Measurements from ENCODE around the gene SCN9A. TPM values are rescaled to one million over a fixed set of nuclear protein-coding genes. Genes with fewer than 3 reads are reported as not detected.
A peak's percentile ranks its signal among the peaks of the same experiment; 100 is the strongest.

Gene SCN9A
- polyA plus RNA-seq, 1 donor from 2014 or later: 10.4 TPM

- no peak overlapping the region for H3K27ac ChIP-seq (ENCODE audit: low read length)
- no peaks in the 10 kb centered on the region for H3K9me2 ChIP-seq (ENCODE audit: insufficient read depth, low read length)
- no peak overlapping the region for H3K9ac ChIP-seq (ENCODE audit: low read length)
- no peaks in the 10 kb centered on the region for H4K20me1 ChIP-seq (ENCODE audit: insufficient read depth)
- no peaks in the 10 kb centered on the region for H3K27me3 ChIP-seq (ENCODE audit: insufficient read depth, low read depth, low read length)
- no peaks in the 10 kb centered on the region for H3K79me2 ChIP-seq (replicated peaks; ENCODE audit: insufficient read depth, low read length)
- TF ChIP-seq EP300 (conservative IDR thresholded peaks at IDR 0.05; ENCODE audit: poor library complexity, severe bottlenecking) (no peak), REST (IDR thresholded peaks at IDR 0.05; ENCODE audit: borderline replicate concordance) (no peak), TAF1 (IDR thresholded peaks at IDR 0.05; ENCODE audit: low read depth) (no peak), EZH2 (IDR thresholded peaks at IDR 0.05; ENCODE audit: borderline replicate concordance, insufficient read depth, low read length, poor library complexity, severe bottlenecking) (no peak), CTCF (IDR thresholded peaks at IDR 0.05; ENCODE audit: poor library complexity, severe bottlenecking) (peak; percentile 51), SMC3 (conservative IDR thresholded peaks at IDR 0.05; ENCODE audit: poor library complexity) (peak; percentile 26), POLR2AphosphoS5 (IDR thresholded peaks at IDR 0.05) (no peak), RAD21 (conservative IDR thresholded peaks at IDR 0.05) (peak; percentile 37), MXI1 (conservative IDR thresholded peaks at IDR 0.05; ENCODE audit: poor library complexity, severe bottlenecking) (no peak)
- H3K4me3 ChIP-seq (ENCODE audit: low read length): no peak overlapping the region
- no peak overlapping the region for H2AFZ ChIP-seq (ENCODE audit: low read depth, low read length)
- no peak overlapping the region for H3K4me2 ChIP-seq (ENCODE audit: low read length)
- H3F3A ChIP-seq (ENCODE audit: insufficient read depth, low read length, poor library complexity, severe bottlenecking): no peaks in the 10 kb centered on the region
- no peaks in the 10 kb centered on the region for H3K36me3 ChIP-seq (ENCODE audit: insufficient read depth, low read length)
- H3K9me3 ChIP-seq (ENCODE audit: low read length): no peaks in the 10 kb centered on the region
These were observed 41.9 kb upstream of the SCN9A start for GRCh38 chr2:166417669-166418068.

- Histone ChIP-seq H3F3A (ENCODE audit: insufficient read depth, low read length, poor library complexity, severe bottlenecking) (no peaks in the 10 kb centered on the region), H3K36me3 (ENCODE audit: insufficient read depth, low read length) (no peaks in the 10 kb centered on the region), H3K4me2 (ENCODE audit: low read length) (no peak overlapping the region), H3K4me3 (ENCODE audit: low read length) (no peak overlapping the region), H2AFZ (ENCODE audit: low read depth, low read length) (no peak overlapping the region), H3K9me2 (ENCODE audit: insufficient read depth, low read length) (no peaks in the 10 kb centered on the region), H3K9me3 (ENCODE audit: low read length) (no peaks in the 10 kb centered on the region), H4K20me1 (ENCODE audit: insufficient read depth) (no peaks in the 10 kb centered on the region), H3K27ac (ENCODE audit: low read length) (no peak overlapping the region), H3K79me2 (replicated peaks; ENCODE audit: insufficient read depth, low read length) (no peaks in the 10 kb centered on the region), H3K9ac (ENCODE audit: low read length) (no peak overlapping the region), H3K27me3 (ENCODE audit: insufficient read depth, low read depth, low read length) (no peaks in the 10 kb centered on the region)
- no peak for TF ChIP-seq CTCF (IDR thresholded peaks at IDR 0.05; ENCODE audit: poor library complexity, severe bottlenecking)
- no peak for TF ChIP-seq RAD21 (conservative IDR thresholded peaks at IDR 0.05)
These were observed 37.5 kb upstream of the SCN9A start for GRCh38 chr2:166413255-166413654.
